Ecto neural progenitor cell (in vitro differentiated cells): Measurements from ENCODE around the gene PCGF3.

Experiments
- DNase-seq: peaks from one replicate; pipeline ENCODE4 v3.0.0-alpha.2; 2018; ENCODE audit warnings: low spot score

PCGF3 gene

GRCh38 chr4:784401-785331 is 79.0 kb downstream of the PCGF3 start:
- no peak for DNase-seq

GRCh38 chr4:785332-786073 is 79.9 kb downstream of the PCGF3 start:
- no peak for DNase-seq

- no peak for DNase-seq
Observed at GRCh38 chr4:786074-786741, 80.6 kb downstream of the PCGF3 start.

- DNase-seq = no peak
Observed at GRCh38 chr4:786861-787300, 81.2 kb downstream of the PCGF3 start.

- no peak for DNase-seq
Observed at GRCh38 chr4:787561-787981, 81.9 kb downstream of the PCGF3 start.

- DNase-seq = no peak
Observed at GRCh38 chr4:788006-788635, 82.5 kb downstream of the PCGF3 start.

GRCh38 chr4:788636-789297 is 83.1 kb downstream of the PCGF3 start:
- no peak for DNase-seq

GRCh38 chr4:789571-790465 is 84.2 kb downstream of the PCGF3 start:
- DNase-seq = no peak

- no peak for DNase-seq
Observed at GRCh38 chr4:790466-790820, 84.8 kb downstream of the PCGF3 start.

GRCh38 chr4:791252-791897 is 85.7 kb downstream of the PCGF3 start:
- DNase-seq = no peak

GRCh38 chr4:791898-792625 is 86.4 kb downstream of the PCGF3 start:
- DNase-seq = no peak

- no peak for DNase-seq
Observed at GRCh38 chr4:792626-793092, 87.0 kb downstream of the PCGF3 start.

- no peak for DNase-seq
Observed at GRCh38 chr4:793093-793861, 87.6 kb downstream of the PCGF3 start.

GRCh38 chr4:793941-794621 is 88.4 kb downstream of the PCGF3 start:
- no peak for DNase-seq

GRCh38 chr4:794900-795725 is 89.5 kb downstream of the PCGF3 start:
- DNase-seq = no peak

- no peak for DNase-seq
Observed at GRCh38 chr4:795726-796119, 90.1 kb downstream of the PCGF3 start.

GRCh38 chr4:796206-796605 is 90.6 kb downstream of the PCGF3 start:
- no peak for DNase-seq
